NB4 (cell line): ENCODE measurements around the gene FGF2.

Experiments
- DNase-seq: peaks from one replicate; pipeline ENCODE4 v3.0.0; 2010; ENCODE audit warnings: low read depth
- H3K4me3 ChIP-seq: one replicate; pipeline ENCODE4 v1.5.1; 2011; ENCODE audit warnings: mild to moderate bottlenecking, low read depth, low read length, moderate library complexity
- MYC ChIP-seq: IDR thresholded peaks from 2 replicates; pipeline ENCODE4 v1.6.1; 2011; ENCODE audit warnings: low read depth, low read length
- POLR2A ChIP-seq: IDR thresholded peaks from 2 replicates; pipeline ENCODE4 v1.6.1; 2011; ENCODE audit warnings: mild to moderate bottlenecking; ENCODE audit not compliant: insufficient read length; ENCODE audit errors: extremely low read depth
- TF ChIP-seq, protein P1 (sequence below): IDR thresholded peaks from one replicate; pipeline ENCODE4 v1.5.1; 2012; ENCODE audit warnings: low read depth, low read length
- TF ChIP-seq, protein P2 (sequence below): IDR thresholded peaks from 2 replicates; pipeline ENCODE4 v1.6.1; 2011; ENCODE audit warnings: low read depth, low read length

FGF2 gene

DNA sequence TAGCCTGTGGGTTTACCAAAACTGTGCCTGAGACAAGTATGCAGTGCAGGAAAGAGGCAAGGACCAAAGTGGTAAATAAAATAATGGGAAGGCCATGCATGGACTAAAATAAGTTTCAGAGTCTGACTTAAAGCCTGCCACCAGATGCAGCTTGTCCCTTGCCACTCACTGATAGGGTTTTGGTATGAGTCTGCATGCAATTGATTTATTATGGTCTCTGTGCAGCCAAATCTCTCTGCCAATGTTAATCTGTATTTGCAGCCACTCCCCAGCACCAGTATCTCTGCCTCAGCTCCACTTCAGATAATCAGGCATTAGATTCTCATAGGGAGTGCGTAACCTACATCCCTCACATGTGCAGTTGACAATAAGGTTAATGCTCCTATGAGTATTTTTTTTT is 5.5 kb upstream of the FGF2 start:
- DNase-seq: no peak
- H3K4me3 ChIP-seq: no peak overlapping the region
- TF ChIP-seq, protein P1, sequence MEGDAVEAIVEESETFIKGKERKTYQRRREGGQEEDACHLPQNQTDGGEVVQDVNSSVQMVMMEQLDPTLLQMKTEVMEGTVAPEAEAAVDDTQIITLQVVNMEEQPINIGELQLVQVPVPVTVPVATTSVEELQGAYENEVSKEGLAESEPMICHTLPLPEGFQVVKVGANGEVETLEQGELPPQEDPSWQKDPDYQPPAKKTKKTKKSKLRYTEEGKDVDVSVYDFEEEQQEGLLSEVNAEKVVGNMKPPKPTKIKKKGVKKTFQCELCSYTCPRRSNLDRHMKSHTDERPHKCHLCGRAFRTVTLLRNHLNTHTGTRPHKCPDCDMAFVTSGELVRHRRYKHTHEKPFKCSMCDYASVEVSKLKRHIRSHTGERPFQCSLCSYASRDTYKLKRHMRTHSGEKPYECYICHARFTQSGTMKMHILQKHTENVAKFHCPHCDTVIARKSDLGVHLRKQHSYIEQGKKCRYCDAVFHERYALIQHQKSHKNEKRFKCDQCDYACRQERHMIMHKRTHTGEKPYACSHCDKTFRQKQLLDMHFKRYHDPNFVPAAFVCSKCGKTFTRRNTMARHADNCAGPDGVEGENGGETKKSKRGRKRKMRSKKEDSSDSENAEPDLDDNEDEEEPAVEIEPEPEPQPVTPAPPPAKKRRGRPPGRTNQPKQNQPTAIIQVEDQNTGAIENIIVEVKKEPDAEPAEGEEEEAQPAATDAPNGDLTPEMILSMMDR: no peak
- TF ChIP-seq POLR2A: no peak
- TF ChIP-seq MYC: no peak
- TF ChIP-seq, protein P2, sequence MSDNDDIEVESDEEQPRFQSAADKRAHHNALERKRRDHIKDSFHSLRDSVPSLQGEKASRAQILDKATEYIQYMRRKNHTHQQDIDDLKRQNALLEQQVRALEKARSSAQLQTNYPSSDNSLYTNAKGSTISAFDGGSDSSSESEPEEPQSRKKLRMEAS: no peak

DNA sequence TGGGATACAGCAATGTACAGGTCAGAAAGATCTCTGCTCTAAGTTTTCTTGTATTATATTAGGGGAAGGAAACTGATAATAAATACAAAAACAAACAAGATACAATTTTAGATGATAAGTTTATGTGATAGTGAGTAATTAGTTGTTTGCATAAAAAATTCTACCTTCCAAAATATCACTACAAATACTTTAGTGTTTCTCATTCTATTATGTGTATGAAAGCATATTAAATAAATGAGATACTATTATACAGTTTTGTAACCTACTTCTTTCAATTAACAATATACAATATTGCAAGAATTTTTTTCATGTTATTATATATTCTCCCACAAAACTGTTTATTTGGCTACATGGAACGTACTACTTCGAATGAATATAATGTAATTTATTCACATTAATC is 4.2 kb upstream of the FGF2 start:
- TF ChIP-seq, protein P2: no peak
- TF ChIP-seq, protein P1: no peak
- TF ChIP-seq MYC: no peak
- no peak for TF ChIP-seq POLR2A
- H3K4me3 ChIP-seq: no peak overlapping the region
- DNase-seq: no peak

DNA sequence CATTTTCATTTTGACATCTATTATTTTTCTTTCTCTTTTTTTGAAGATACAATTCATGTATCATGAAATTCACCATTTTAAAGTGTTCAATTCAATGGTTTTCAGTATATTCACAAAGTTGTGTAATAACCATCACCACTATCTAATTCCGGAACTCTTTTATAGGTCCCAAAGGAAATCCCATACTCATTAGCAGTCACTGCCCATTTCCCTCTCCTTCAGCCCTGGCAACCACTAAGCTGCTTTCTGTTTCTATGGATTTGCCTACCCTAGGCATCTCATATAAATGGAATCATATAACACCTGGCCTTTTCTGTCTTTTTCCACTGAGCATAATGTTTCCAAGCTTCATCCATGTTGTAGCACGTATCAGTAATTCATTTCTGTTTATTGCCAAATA is 3.2 kb upstream of the FGF2 start:
- no peak overlapping the region for H3K4me3 ChIP-seq
- TF ChIP-seq, protein P2: no peak
- TF ChIP-seq POLR2A (no peak), MYC (no peak)
- TF ChIP-seq, protein P1: no peak
- peak; percentile 9 for DNase-seq

DNA sequence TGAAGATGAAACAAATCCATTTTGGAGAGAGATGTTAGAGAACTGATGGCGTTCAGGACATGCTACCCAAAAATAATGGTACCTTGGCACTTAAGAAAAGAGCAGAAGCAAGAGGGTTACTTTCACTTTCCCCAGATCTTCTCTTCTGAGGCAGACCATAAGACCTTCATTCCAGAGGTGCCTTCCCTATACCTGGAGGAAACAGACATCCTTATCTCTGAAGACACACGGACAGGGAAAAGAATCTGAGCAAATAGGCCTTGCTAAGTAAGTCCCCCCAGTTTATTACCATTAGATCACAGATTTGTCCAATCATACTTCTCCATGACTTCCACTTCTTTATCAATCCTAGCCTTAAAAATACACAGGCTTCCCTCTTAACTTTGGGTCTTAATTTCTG is 2.0 kb upstream of the FGF2 start:
- no peak for DNase-seq
- TF ChIP-seq MYC (no peak), POLR2A (no peak)
- TF ChIP-seq, protein P2: no peak
- TF ChIP-seq, protein P1: no peak
- H3K4me3 ChIP-seq: no peak overlapping the region

DNA sequence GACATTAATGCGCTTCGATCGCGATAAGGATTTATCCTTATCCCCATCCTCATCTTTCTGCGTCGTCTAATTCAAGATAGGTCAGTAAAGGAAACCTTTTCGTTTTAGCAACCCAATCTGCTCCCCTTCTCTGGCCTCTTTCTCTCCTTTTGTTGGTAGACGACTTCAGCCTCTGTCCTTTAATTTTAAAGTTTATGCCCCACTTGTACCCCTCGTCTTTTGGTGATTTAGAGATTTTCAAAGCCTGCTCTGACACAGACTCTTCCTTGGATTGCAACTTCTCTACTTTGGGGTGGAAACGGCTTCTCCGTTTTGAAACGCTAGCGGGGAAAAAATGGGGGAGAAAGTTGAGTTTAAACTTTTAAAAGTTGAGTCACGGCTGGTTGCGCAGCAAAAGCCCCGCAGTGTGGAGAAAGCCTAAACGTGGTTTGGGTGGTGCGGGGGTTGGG is 528 bp upstream of the FGF2 start:
- H3K4me3 ChIP-seq: no peak overlapping the region
- TF ChIP-seq, protein P2: no peak
- TF ChIP-seq POLR2A (no peak), MYC (no peak)
- TF ChIP-seq, protein P1: no peak
- peak; percentile 11 for DNase-seq
